Measurements from ENCODE around the gene SDK1. TPM values are rescaled to one million over a fixed set of nuclear protein-coding genes. Genes with fewer than 3 reads are reported as not detected.
A peak's percentile ranks its signal among the peaks of the same experiment; 100 is the strongest.

Gene SDK1
- polyA plus RNA-seq, 2 of the 4 experiments (the other 2 are of a cell fraction) = 0.12 to 0.28 TPM

DNA sequence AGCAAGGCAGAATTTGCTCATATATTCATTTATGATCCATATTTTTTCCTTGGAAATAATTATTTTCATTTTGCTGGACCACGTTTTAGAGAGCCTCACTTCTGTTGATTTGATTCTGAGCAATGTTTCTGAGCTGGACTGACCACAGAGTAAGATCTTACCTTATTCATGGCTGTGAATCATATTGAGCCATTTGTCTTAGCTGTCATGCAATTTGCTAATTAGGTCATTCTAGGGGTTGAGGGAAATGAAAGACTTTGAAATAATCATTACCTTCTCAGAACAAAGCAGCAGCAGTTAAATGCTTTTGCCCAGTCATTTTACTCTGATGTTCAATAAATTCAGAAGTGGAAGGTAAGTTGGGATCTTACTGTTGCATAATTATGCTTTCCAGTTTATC lies 251.4 kb downstream of the SDK1 start:
- DNase-seq (ENCODE audit: low read depth in 1 of 2, low spot score in 1 of 2) (no peak), FAIRE-seq (no peak), ATAC-seq (no peak)
- WGBS (ENCODE audit: missing lambda C conversion rate) = 3% methylated on average over 1 of the region's 1 CpG
- Histone ChIP-seq H3K4me2 (no peak overlapping the region), H3K4me3 (no peak overlapping the region), H3K27ac (no peak overlapping the region), H3K4me1 (no peaks in the 10 kb centered on the region), H3K9me3 (peaks cover 7% of the 10 kb centered on the region; the same call in 2 of the 3 replicates)
- ChIA-PET CTCF (no interaction called here), POLR2A (no interaction called here)
- TF ChIP-seq RFX5 (IDR thresholded peaks at IDR 0.05) (no peak), KDM1A (IDR thresholded peaks at IDR 0.05; ENCODE audit: low read depth) (no peak), SMC3 (IDR thresholded peaks at IDR 0.05) (no peak)
- TF ChIP-seq, protein P1, sequence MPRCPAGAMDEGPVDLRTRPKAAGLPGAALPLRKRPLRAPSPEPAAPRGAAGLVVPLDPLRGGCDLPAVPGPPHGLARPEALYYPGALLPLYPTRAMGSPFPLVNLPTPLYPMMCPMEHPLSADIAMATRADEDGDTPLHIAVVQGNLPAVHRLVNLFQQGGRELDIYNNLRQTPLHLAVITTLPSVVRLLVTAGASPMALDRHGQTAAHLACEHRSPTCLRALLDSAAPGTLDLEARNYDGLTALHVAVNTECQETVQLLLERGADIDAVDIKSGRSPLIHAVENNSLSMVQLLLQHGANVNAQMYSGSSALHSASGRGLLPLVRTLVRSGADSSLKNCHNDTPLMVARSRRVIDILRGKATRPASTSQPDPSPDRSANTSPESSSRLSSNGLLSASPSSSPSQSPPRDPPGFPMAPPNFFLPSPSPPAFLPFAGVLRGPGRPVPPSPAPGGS (IDR thresholded peaks at IDR 0.05) = no peak

GRCh38 chr7:3558400-3558799 lies 257.3 kb downstream of the SDK1 start:
- CTCF ChIA-PET = no interaction called here
- Histone ChIP-seq H3K27ac (no peak overlapping the region), H3K9me3 (peaks cover 13% of the 10 kb centered on the region; the same call in 2 of the 3 replicates), H3K4me1 (peaks cover 11% of the 10 kb centered on the region), H3K4me3 (no peak overlapping the region), H3K4me2 (no peak overlapping the region)
- POLR2A ChIA-PET = no interaction called here
- TF ChIP-seq CBX8 (IDR thresholded peaks at IDR 0.05) (no peak), TP53 (CRISPR knock-in tag; IDR thresholded peaks at IDR 0.05) (no peak), SREBF2 (IDR thresholded peaks at IDR 0.05) (no peak), USF2 (IDR thresholded peaks at IDR 0.05) (no peak)
- TF ChIP-seq, protein P2, sequence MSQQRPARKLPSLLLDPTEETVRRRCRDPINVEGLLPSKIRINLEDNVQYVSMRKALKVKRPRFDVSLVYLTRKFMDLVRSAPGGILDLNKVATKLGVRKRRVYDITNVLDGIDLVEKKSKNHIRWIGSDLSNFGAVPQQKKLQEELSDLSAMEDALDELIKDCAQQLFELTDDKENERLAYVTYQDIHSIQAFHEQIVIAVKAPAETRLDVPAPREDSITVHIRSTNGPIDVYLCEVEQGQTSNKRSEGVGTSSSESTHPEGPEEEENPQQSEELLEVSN (IDR thresholded peaks at IDR 0.05; ENCODE audit: borderline replicate concordance, low read depth) = no peak
- no peak for DNase-seq (ENCODE audit: low read depth in 1 of 2, low spot score in 1 of 2)
- whole genome bisulfite sequencing (ENCODE audit: missing lambda C conversion rate) = 69% methylated on average over 2 of the region's 2 CpGs
- no peak for FAIRE-seq
- no peak for ATAC-seq

DNA sequence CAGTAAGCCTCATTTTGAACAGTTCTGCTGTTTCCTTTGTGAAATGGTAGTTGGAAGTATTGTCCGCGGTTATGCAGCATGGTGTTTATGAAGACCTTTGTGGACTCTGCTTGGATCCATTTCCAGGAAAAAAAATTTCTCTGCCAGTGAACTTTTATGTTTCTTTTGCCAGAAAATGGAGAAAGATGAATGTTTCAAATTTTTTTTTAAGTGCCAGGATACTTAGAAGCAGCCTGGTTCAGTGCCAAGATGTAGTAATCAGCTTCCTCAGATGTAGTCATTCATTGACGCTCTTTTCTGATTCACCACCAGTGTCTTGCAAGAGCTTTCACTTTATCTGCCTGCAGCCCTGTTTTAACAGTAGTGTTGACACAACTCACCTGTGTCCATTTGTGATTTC lies 258.2 kb downstream of the SDK1 start:
- ChIA-PET POLR2A (interaction anchor here (0.7 kb wide), 1 partner anchor 255 kb away, joined by 5 read pairs; no protein-coding TSS in a partner anchor), CTCF (interaction anchor here (1.0 kb wide), 1 partner anchor 257 kb away, joined by 4 read pairs; no protein-coding TSS in a partner anchor)
- TF ChIP-seq PHF8 (IDR thresholded peaks at IDR 0.05; ENCODE audit: borderline replicate concordance, low read depth) (no peak), RFX5 (IDR thresholded peaks at IDR 0.05) (no peak), EP300 (IDR thresholded peaks at IDR 0.05) (0 out of 5 replicates have a peak, but pooled peaks of 1 of the 2 experiments have one; percentile 31), FOXS1 (CRISPR knock-in tag; IDR thresholded peaks at IDR 0.05) (no peak), JUNB (IDR thresholded peaks at IDR 0.05) (0 out of 2 replicates have a peak, but pooled peaks have one; percentile 35), GATA3 (IDR thresholded peaks at IDR 0.05; ENCODE audit: borderline replicate concordance) (no peak), FOSL2 (IDR thresholded peaks at IDR 0.05) (peak; percentile 13; the same call in 1 of the 2 replicates), FOSL2 (CRISPR knock-in tag; IDR thresholded peaks at IDR 0.05) (no peak; the same call in 1 of the 2 replicates), EHMT2 (IDR thresholded peaks at IDR 0.05; ENCODE audit: low read depth) (no peak), ZFP36 (IDR thresholded peaks at IDR 0.05; ENCODE audit: borderline replicate concordance, partially characterized antibody) (no peak)
- FAIRE-seq (peak; percentile 49), ATAC-seq (no peak), DNase-seq (ENCODE audit: low read depth in 1 of 2, low spot score in 1 of 2) (peak; percentile 33 to 54)
- Histone ChIP-seq H3K27ac (no peak overlapping the region), H3K9me3 (peaks cover 13% of the 10 kb centered on the region; the same call in 2 of the 3 replicates), H3K4me2 (peak overlapping the region; percentile 44), H3K4me3 (no peak overlapping the region), H3K4me1 (peaks cover 11% of the 10 kb centered on the region)
- 35% methylated on average over 3 of the region's 3 CpGs for WGBS (ENCODE audit: missing lambda C conversion rate)

DNA sequence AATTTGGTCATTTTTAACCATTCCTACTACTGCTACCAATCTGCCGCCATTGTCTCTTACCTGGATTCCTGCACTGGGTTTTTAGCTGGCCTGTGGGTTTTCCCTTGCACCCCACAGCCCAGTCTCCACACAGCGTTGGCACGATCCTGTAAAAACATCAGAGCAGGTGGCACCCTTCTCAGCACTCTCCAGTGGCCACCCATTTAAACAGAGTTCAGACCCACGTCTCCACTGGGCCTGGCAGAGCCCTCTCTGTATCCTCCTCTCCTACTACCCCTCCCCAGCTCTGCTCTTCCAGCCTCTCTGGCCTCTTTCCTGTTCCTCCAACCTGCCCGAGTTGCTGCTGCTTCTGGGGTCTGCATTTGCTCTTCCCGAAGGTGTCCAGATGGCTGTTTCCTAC lies 259.4 kb downstream of the SDK1 start:
- H3K4me2 ChIP-seq = no peak overlapping the region
- H3K4me1 ChIP-seq = peaks cover 11% of the 10 kb centered on the region
- no peak overlapping the region for H3K27ac ChIP-seq
- H3K4me3 ChIP-seq = no peak overlapping the region
- WGBS (ENCODE audit: missing lambda C conversion rate) = 42% methylated on average over 6 of the region's 6 CpGs
- H3K9me3 ChIP-seq = peaks cover 6% of the 10 kb centered on the region; the same call in 1 of the 3 replicates
- CTCF ChIA-PET = no interaction called here
- no peak for DNase-seq (ENCODE audit: low read depth in 1 of 2, low spot score in 1 of 2)
- ATAC-seq = no peak
- POLR2A ChIA-PET = no interaction called here
- FAIRE-seq = no peak
- no peak for TF ChIP-seq ZNF302 (CRISPR knock-in tag; IDR thresholded peaks at IDR 0.05)
- no peak for TF ChIP-seq RFX5 (IDR thresholded peaks at IDR 0.05)
- no peak for TF ChIP-seq JUNB (IDR thresholded peaks at IDR 0.05)
- no peak for TF ChIP-seq ZFP36 (IDR thresholded peaks at IDR 0.05; ENCODE audit: borderline replicate concordance, partially characterized antibody)
- no peak for TF ChIP-seq EP300 (IDR thresholded peaks at IDR 0.05)
- no peak for TF ChIP-seq HMGXB4 (CRISPR knock-in tag; IDR thresholded peaks at IDR 0.05; ENCODE audit: borderline replicate concordance)
- TF ChIP-seq, protein P2 (IDR thresholded peaks at IDR 0.05; ENCODE audit: borderline replicate concordance, low read depth) = no peak
- no peak for TF ChIP-seq RAD21 (conservative IDR thresholded peaks at IDR 0.05 in 1 of 2, IDR thresholded peaks at IDR 0.05 in 1 of 2)
- no peak for TF ChIP-seq POLR2AphosphoS2 (conservative IDR thresholded peaks at IDR 0.05; ENCODE audit: low read length)
- TF ChIP-seq, protein P3, sequence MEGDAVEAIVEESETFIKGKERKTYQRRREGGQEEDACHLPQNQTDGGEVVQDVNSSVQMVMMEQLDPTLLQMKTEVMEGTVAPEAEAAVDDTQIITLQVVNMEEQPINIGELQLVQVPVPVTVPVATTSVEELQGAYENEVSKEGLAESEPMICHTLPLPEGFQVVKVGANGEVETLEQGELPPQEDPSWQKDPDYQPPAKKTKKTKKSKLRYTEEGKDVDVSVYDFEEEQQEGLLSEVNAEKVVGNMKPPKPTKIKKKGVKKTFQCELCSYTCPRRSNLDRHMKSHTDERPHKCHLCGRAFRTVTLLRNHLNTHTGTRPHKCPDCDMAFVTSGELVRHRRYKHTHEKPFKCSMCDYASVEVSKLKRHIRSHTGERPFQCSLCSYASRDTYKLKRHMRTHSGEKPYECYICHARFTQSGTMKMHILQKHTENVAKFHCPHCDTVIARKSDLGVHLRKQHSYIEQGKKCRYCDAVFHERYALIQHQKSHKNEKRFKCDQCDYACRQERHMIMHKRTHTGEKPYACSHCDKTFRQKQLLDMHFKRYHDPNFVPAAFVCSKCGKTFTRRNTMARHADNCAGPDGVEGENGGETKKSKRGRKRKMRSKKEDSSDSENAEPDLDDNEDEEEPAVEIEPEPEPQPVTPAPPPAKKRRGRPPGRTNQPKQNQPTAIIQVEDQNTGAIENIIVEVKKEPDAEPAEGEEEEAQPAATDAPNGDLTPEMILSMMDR (IDR thresholded peaks at IDR 0.05) = no peak
- TF ChIP-seq JUN (IDR thresholded peaks at IDR 0.05) = no peak

All from A549 (cell line).